ENCODE results near the gene NSMCE1. TPM values are rescaled to one million over a fixed set of nuclear protein-coding genes. Genes with fewer than 3 reads are reported as not detected.

Gene NSMCE1
- total RNA-seq, 1 donor from 2014 or later, result 25.8 TPM

- H3K4me3 Mint-ChIP-seq, result no peak overlapping the region
- TF ChIP-seq CTCF (IDR thresholded peaks at IDR 0.05; ENCODE audit: unreplicated experiment), result no peak
- H3K27ac Mint-ChIP-seq, result no peak overlapping the region
- H3K27me3 Mint-ChIP-seq (ENCODE audit: low read depth), result no peaks in the 10 kb centered on the region
- DNase-seq (ENCODE audit: low spot score in 2 of 2, unreplicated experiment in 2 of 2), result no peak
- no peaks in the 10 kb centered on the region for H3K36me3 Mint-ChIP-seq
- peaks cover 3% of the 10 kb centered on the region for H3K9me3 Mint-ChIP-seq
- no peaks in the 10 kb centered on the region for H3K4me1 Mint-ChIP-seq
Observed at GRCh38 chr16:27287887-27288286, 19.3 kb upstream of the NSMCE1 start.

- Mint-ChIP-seq H3K4me3 (no peak overlapping the region), H3K27me3 (ENCODE audit: low read depth) (no peaks in the 10 kb centered on the region), H3K9me3 (peaks cover 3% of the 10 kb centered on the region), H3K4me1 (no peaks in the 10 kb centered on the region), H3K36me3 (no peaks in the 10 kb centered on the region), H3K27ac (no peak overlapping the region)
- no peak for DNase-seq (ENCODE audit: low spot score in 2 of 2, unreplicated experiment in 2 of 2)
- TF ChIP-seq CTCF (IDR thresholded peaks at IDR 0.05; ENCODE audit: unreplicated experiment), result no peak
Observed at GRCh38 chr16:27287051-27287811, 18.7 kb upstream of the NSMCE1 start.

- Mint-ChIP-seq H3K27me3 (ENCODE audit: low read depth) (peaks cover 2% of the 10 kb centered on the region), H3K27ac (no peak overlapping the region), H3K9me3 (peaks cover 3% of the 10 kb centered on the region), H3K36me3 (no peaks in the 10 kb centered on the region), H3K4me3 (no peak overlapping the region), H3K4me1 (no peaks in the 10 kb centered on the region)
- no peak for TF ChIP-seq CTCF (IDR thresholded peaks at IDR 0.05; ENCODE audit: unreplicated experiment)
- no peak for DNase-seq (ENCODE audit: low spot score in 2 of 2, unreplicated experiment in 2 of 2)
Observed at GRCh38 chr16:27286451-27286850, 17.9 kb upstream of the NSMCE1 start.

GRCh38 chr16:27285676-27286196 lies 17.2 kb upstream of the NSMCE1 start:
- Mint-ChIP-seq H3K9me3 (peaks cover 3% of the 10 kb centered on the region), H3K36me3 (no peaks in the 10 kb centered on the region), H3K27me3 (ENCODE audit: low read depth) (peaks cover 4% of the 10 kb centered on the region), H3K4me1 (no peaks in the 10 kb centered on the region), H3K27ac (no peak overlapping the region), H3K4me3 (no peak overlapping the region)
- no peak for DNase-seq (ENCODE audit: low spot score in 2 of 2, unreplicated experiment in 2 of 2)
- no peak for TF ChIP-seq CTCF (IDR thresholded peaks at IDR 0.05; ENCODE audit: unreplicated experiment)

GRCh38 chr16:27284865-27285675 lies 16.5 kb upstream of the NSMCE1 start:
- no peak for DNase-seq (ENCODE audit: low spot score in 2 of 2, unreplicated experiment in 2 of 2)
- TF ChIP-seq CTCF (IDR thresholded peaks at IDR 0.05; ENCODE audit: unreplicated experiment), result no peak
- Mint-ChIP-seq H3K4me1 (no peaks in the 10 kb centered on the region), H3K27me3 (ENCODE audit: low read depth) (peaks cover 4% of the 10 kb centered on the region), H3K27ac (no peak overlapping the region), H3K4me3 (no peak overlapping the region), H3K9me3 (peaks cover 3% of the 10 kb centered on the region), H3K36me3 (no peaks in the 10 kb centered on the region)

Measured in mesothelial cell of epicardium (in vitro differentiated cells).